Liver (tissue), 9 donors: ENCODE results near the gene PGBD5. TPM values are rescaled to one million over a fixed set of nuclear protein-coding genes. Genes with fewer than 3 reads are reported as not detected.

Source experiments
- DNase-seq: peaks from one replicate; pipeline ENCODE4 v3.0.0-alpha.2; 2017; ENCODE audit warnings: low spot score
- H3K27ac ChIP-seq, 2 donors: one replicate each; pipeline ENCODE4 v1.7.0; 2013; ENCODE audit warnings: inconsistent platforms in 2 of 2, low read length in 2 of 2, control low read depth in 1 of 2, low read depth in 1 of 2, mild to moderate bottlenecking in 1 of 2
- H3K27me3 ChIP-seq, 4 donors: one replicate each; pipeline versions ENCODE4 v1.6.1 to v1.7.0; 2013; ENCODE audit warnings: low read length in 3 of 4, inconsistent platforms in 1 of 4, mild to moderate bottlenecking in 1 of 4, moderate library complexity in 1 of 4; ENCODE audit not compliant: control insufficient read depth in 4 of 4, insufficient read depth in 4 of 4
- H3K36me3 ChIP-seq, 4 donors: one replicate each; pipeline versions ENCODE4 v1.6.1 to v1.7.0; 2013; ENCODE audit warnings: low read length in 3 of 4, mild to moderate bottlenecking in 3 of 4, low read depth in 1 of 4, moderate library complexity in 1 of 4; ENCODE audit not compliant: control insufficient read depth in 4 of 4, insufficient read depth in 3 of 4
- H3K4me1 ChIP-seq, 4 donors: one replicate each; pipeline versions ENCODE4 v1.6.1 to v1.7.0; 2013; ENCODE audit warnings: low read length in 3 of 4, mild to moderate bottlenecking in 3 of 4, moderate library complexity in 1 of 4; ENCODE audit not compliant: control insufficient read depth in 4 of 4, insufficient read depth in 4 of 4
- H3K4me3 ChIP-seq, 3 donors: one replicate each; pipeline versions ENCODE4 v1.6.1 to v1.7.0; 2013; ENCODE audit warnings: low read length in 3 of 3, control low read depth in 1 of 3, low read depth in 1 of 3, mild to moderate bottlenecking in 1 of 3
- H3K9ac ChIP-seq, 2 donors: one replicate each; pipeline ENCODE4 v1.7.0; 2013; ENCODE audit warnings: low read length in 2 of 2, mild to moderate bottlenecking in 2 of 2, moderate library complexity in 2 of 2, control low read depth in 1 of 2, low read depth in 1 of 2
- H3K9me3 ChIP-seq, 4 donors: one replicate each; pipeline versions ENCODE4 v1.6.1 to v1.7.0; 2013; ENCODE audit warnings: low read length in 3 of 4; ENCODE audit not compliant: control insufficient read depth in 4 of 4
- ATF3 ChIP-seq: IDR thresholded peaks from 2 replicates; pipeline ENCODE4 v1.6.1; 2016; ENCODE audit warnings: antibody characterized with exemption
- CTCF ChIP-seq: fragments of 150-350 bp; IDR thresholded peaks from 2 replicates; pipeline ENCODE4 v1.5.1; 2017; ENCODE audit warnings: improper control_type of control experiment, low read depth, low read length; ENCODE audit not compliant: missing input control
- EGR1 ChIP-seq, 2 donors: IDR thresholded peaks; 2 replicates each; pipeline ENCODE4 v1.6.1; 2016 to 2018; ENCODE audit warnings: antibody characterized with exemption in 2 of 2, low read depth in 2 of 2
- FOXA1 ChIP-seq: IDR thresholded peaks from 2 replicates; pipeline ENCODE4 v1.6.1; 2016; ENCODE audit warnings: antibody characterized with exemption
- FOXA2 ChIP-seq: IDR thresholded peaks from 2 replicates; pipeline ENCODE4 v1.6.1; 2016; ENCODE audit warnings: antibody characterized with exemption
- GABPA ChIP-seq, 2 donors: IDR thresholded peaks in 1 of 2; conservative IDR thresholded peaks in 1 of 2; 2 replicates each; pipeline ENCODE4 v1.6.1; 2016; ENCODE audit warnings: antibody characterized with exemption in 2 of 2, mild to moderate bottlenecking in 1 of 2, moderate library complexity in 1 of 2
- HNF4A ChIP-seq, 2 donors: conservative IDR thresholded peaks; 2 replicates each; pipeline ENCODE4 v1.6.1; 2016; ENCODE audit warnings: antibody characterized with exemption in 2 of 2, mild to moderate bottlenecking in 2 of 2
- HNF4G ChIP-seq: IDR thresholded peaks from 2 replicates; pipeline ENCODE4 v1.6.1; 2016; ENCODE audit warnings: antibody characterized with exemption
- JUND ChIP-seq, 2 donors: IDR thresholded peaks; 2 replicates each; pipeline ENCODE4 v1.6.1; 2016; ENCODE audit warnings: antibody characterized with exemption in 2 of 2
- MAX ChIP-seq: IDR thresholded peaks from 2 replicates; pipeline ENCODE4 v1.6.1; 2016; ENCODE audit warnings: antibody characterized with exemption
- NR2F2 ChIP-seq: IDR thresholded peaks from 2 replicates; pipeline ENCODE4 v1.6.1; 2016; ENCODE audit warnings: antibody characterized with exemption
- RAD21 ChIP-seq, 2 donors: IDR thresholded peaks; 2 replicates each; pipeline ENCODE4 v1.6.1; 2016; ENCODE audit warnings: antibody characterized with exemption in 2 of 2, mild to moderate bottlenecking in 2 of 2
- REST ChIP-seq: IDR thresholded peaks from 2 replicates; pipeline ENCODE4 v1.6.1; 2016; ENCODE audit warnings: antibody characterized with exemption, mild to moderate bottlenecking
- RXRA ChIP-seq, 2 donors: IDR thresholded peaks; 2 replicates each; pipeline ENCODE4 v1.6.1; 2017 to 2018; ENCODE audit warnings: antibody characterized with exemption in 2 of 2, mild to moderate bottlenecking in 1 of 2
- SP1 ChIP-seq: IDR thresholded peaks from 2 replicates; pipeline ENCODE4 v1.6.1; 2018; ENCODE audit warnings: antibody characterized with exemption, mild to moderate bottlenecking
- TAF1 ChIP-seq: conservative IDR thresholded peaks from 2 replicates; pipeline ENCODE4 v1.6.1; 2016; ENCODE audit warnings: antibody characterized with exemption, mild to moderate bottlenecking
- YY1 ChIP-seq: IDR thresholded peaks from 2 replicates; pipeline ENCODE4 v1.6.1; 2016; ENCODE audit warnings: antibody characterized with exemption, mild to moderate bottlenecking
- ZBTB33 ChIP-seq: IDR thresholded peaks from 2 replicates; pipeline ENCODE4 v1.6.1; 2016; ENCODE audit warnings: antibody characterized with exemption
- WGBS: extraction: QIAGEN DNeasy Blood & Tissue Kit; methylation state at CpG from one replicate; pipeline ENCODE4 v1.1.7; 2013; 5-methylcytosine and 5-hydroxymethylcytosine counted together
- polyA plus RNA-seq, 2 donors: library from polyadenylated mRNA; stranded (reverse) in 1 of 2; unstranded in 1 of 2; fragments of 200-250 nt in 1 of 2; fragments of >200 nt in 1 of 2; fragmentation: Nextera tagmentation in 1 of 2; extraction: Ambion mirVana in 1 of 2; gene quantifications; one replicate each; pipeline versions ENCODE4 v1.2.1 to v1.2.3, GENCODE V29; 2013 to 2015
- total RNA-seq, 2 donors: library from RNA; depleted of rRNA; stranded (reverse); fragments of >200 nt; gene quantifications; one replicate each; pipeline ENCODE4 v1.2.3, GENCODE V29; 2014
- donor health status: healthy.
- donor health status: healthy.
- donor health status: healthy.
- donor health status: healthy.
- donor health status: healthy.

The PGBD5 gene
- total and polyA plus RNA-seq, 4 donors: 0.88 to 5.4 (median 2.7) TPM

- Histone ChIP-seq H3K4me1 (no peaks in the 10 kb centered on the region), H3K9ac (no peak overlapping the region), H3K27me3 (no peaks in the 10 kb centered on the region), H3K36me3 (no peaks in the 10 kb centered on the region), H3K27ac (no peak overlapping the region), H3K9me3 (peaks cover 0 to 3% (median 0%) of the 10 kb centered on the region in 4 donors), H3K4me3 (no peak overlapping the region)
- no peak for DNase-seq
- TF ChIP-seq FOXA2: no peak
- TF ChIP-seq YY1: no peak
- TF ChIP-seq ZBTB33: no peak
- no peak for TF ChIP-seq FOXA1
- TF ChIP-seq JUND (IDR thresholded peaks at IDR 0.05): no peak
- no peak for TF ChIP-seq ATF3
- no peak for TF ChIP-seq CTCF
- no peak for TF ChIP-seq RAD21 (IDR thresholded peaks at IDR 0.05)
- TF ChIP-seq HNF4G: no peak
- no peak for TF ChIP-seq MAX
- no peak for TF ChIP-seq SP1
- TF ChIP-seq REST: no peak
- TF ChIP-seq RXRA (IDR thresholded peaks at IDR 0.05): no peak
- TF ChIP-seq NR2F2: no peak
- no peak for TF ChIP-seq TAF1
- TF ChIP-seq EGR1 (IDR thresholded peaks at IDR 0.05; ENCODE audit: low read depth in 2 of 2): no peak
- TF ChIP-seq HNF4A (conservative IDR thresholded peaks at IDR 0.05): no peak
- TF ChIP-seq GABPA (IDR thresholded peaks at IDR 0.05 in 1 of 2, conservative IDR thresholded peaks at IDR 0.05 in 1 of 2): no peak
Measured at GRCh38 chr1:230469271-230469670, 43.1 kb upstream of the PGBD5 start.

- Histone ChIP-seq H3K9me3 (peaks cover 0 to 3% (median 0%) of the 10 kb centered on the region in 4 donors), H3K4me3 (no peak overlapping the region), H3K27ac (no peak overlapping the region), H3K4me1 (no peaks in the 10 kb centered on the region), H3K36me3 (no peaks in the 10 kb centered on the region), H3K9ac (no peak overlapping the region), H3K27me3 (no peaks in the 10 kb centered on the region)
- WGBS: 85% methylated on average over 1 of the region's 1 CpG
- no peak for TF ChIP-seq ZBTB33
- DNase-seq: no peak
Measured at GRCh38 chr1:230465691-230466090, 39.6 kb upstream of the PGBD5 start.
